Pulmonary artery endothelial cell (primary cell): ENCODE measurements around the gene GPR157. TPM values are rescaled to one million over a fixed set of nuclear protein-coding genes. Genes with fewer than 3 reads are reported as not detected.
"Not testable (repeated sequence)": the region's sequence is repeated elsewhere in the genome, so short reads cannot be mapped to it uniquely, and the experiment has no call there.

ENCODE experiments used
- DNase-seq: peaks from one replicate; pipeline ENCODE4 v3.0.0-alpha.2; 2011; ENCODE audit warnings: low read depth, low spot score
- total RNA-seq: library from RNA; depleted of rRNA; stranded (reverse); fragments of >200 nt; gene quantifications from 2 replicates; pipeline ENCODE4 v1.2.3, GENCODE V29; 2014

GPR157 gene
- total RNA-seq, 1 donor from 2014 or later = 3.0 TPM

DNA sequence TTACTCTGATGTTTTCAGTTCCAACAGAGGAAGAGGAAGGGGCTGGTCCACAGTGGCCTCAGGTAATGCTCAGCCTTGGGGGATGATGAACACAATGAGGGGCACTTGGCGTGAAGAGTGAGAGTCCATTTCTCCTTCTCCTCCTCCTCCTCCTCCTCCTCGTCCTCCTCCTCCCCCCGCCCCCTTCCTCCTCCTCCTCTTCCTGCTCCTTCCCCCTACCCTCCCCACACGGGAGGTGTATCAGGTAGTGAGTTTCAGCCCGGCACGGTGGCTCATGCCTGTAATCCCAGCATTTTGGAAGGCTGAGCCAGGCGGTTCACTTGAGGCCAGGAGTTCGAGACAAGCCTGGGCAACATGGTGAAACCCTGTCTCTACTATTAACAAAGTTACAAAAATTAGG is 17.3 kb upstream of the GPR157 start:
- DNase-seq = no peak

DNA sequence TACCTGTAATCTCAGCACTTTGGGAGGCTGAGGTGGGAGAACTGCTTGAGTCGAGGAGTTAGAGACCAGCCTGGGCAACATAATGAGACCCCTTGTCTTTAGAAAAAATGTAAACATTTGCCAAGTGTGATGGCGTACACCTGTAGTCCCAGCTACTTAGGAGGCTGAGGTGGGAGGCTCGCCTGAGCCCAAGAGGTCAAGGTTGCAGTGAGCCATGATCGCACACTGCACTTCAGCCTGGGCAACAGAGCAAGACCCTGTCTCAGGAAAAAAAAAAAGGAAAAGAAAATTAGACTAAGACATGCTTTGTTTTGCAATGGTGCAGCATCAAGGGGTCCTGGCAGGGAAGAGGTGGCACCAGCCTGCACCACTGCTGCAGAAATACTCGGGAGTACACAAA is 16.8 kb upstream of the GPR157 start:
- no peak for DNase-seq

DNA sequence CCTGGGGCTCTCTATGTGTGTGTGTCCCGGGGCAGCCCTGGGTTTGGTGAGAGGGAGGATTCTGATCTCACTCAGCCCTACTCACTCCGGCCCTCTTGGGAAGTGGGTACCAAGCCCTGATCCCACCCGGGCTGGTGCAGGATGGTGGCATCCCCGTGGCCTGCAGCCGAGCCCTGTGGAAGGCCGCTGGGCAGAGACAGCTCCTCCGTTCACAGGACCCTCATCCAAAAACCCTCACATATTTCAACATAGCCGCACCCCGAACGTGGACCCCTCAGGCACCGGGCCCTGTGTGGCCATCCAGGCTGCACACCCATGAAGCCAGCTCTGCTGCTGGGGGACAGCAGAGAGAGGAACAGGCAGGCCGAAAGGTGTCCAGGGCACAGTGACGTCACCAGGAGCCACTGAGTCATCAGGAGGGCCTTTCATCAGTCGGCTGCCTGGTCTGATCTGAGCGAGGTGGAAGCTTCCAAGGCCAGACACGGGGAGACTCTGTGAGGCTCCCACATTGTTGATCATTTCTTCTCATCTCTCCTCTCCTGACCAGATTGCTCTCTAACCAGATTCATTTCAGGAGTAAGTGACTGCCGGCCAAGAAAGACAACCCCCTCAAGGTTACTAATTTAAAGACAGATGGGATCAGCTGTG is 16.2 kb upstream of the GPR157 start:
- no peak for DNase-seq

DNA sequence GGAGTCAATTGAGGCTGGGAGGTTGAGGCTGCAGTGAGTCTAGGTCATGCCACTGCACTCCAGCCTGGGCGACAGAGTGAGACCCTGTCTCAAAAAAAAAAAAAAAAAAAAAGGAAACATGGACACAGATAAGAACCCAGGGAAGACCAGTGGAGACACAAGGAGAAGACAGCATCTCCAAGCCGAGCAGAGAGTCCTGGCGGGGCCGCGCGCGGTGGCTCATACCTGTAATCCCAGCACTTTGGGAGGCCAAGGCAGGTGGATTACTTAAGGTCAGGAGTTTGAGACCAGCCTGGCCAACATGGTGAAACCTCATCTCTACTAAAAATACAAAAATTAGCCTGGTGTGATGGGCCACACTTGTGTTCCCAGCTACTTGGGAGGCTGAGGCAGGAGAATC is 15.6 kb upstream of the GPR157 start:
- not testable (repeated sequence) for DNase-seq

DNA sequence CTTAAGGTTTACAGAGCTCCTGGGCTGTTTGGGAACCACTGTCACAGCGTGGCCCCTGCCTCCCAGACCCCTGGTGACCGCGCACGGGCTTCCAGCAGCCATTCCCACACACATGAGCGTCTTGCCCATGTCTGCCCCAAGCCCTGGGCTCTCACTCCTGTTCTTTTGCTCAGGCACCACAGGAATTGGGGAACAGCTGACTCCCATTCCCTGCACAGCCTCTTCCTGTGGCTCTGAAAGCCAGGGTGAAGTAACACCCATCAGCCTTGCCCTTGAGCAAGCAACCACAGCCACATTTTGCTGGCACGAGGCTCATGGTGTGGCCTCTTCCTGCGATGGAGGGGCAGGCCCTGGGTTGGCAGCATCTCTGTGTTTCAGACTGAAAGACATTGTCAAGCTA is 14.3 kb upstream of the GPR157 start:
- no peak for DNase-seq

DNA sequence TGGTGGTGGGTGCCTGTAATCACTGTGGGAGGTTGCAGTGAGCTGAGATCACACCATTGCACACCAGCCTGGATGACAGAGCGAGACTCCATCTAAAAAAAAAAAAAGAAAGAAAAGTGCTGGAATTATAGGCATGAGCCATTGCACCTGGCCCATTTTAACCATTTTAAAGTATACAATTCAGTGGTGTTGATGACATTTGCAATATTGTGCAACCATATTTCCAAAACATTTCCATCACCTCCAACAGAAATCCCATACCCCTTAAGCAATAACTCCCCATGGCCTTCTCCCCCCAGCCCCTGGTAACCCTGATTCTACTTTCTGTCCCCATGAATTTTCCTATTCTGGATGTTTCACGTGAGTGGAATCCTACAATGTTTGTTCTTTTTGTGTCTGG is 11.0 kb upstream of the GPR157 start:
- DNase-seq = no peak

DNA sequence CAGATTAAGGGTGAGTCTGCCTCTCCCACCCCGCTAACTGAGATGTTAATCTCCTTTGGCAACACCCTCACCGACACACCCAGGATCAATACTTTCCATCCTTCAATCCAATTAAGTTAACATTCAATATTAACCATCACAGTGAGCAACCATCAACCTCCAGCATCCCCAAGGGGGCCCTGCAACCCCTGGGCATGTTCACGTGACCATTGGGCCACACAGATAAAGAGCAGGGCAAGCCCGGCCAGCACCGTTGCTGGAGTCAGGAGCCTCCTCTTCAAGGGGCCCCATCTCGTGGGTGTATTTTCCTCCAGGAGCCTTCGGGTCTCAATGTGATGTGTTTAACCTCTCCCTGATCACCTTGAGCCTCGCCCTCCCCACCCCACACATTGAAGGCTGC is 8.0 kb upstream of the GPR157 start:
- DNase-seq = no peak

DNA sequence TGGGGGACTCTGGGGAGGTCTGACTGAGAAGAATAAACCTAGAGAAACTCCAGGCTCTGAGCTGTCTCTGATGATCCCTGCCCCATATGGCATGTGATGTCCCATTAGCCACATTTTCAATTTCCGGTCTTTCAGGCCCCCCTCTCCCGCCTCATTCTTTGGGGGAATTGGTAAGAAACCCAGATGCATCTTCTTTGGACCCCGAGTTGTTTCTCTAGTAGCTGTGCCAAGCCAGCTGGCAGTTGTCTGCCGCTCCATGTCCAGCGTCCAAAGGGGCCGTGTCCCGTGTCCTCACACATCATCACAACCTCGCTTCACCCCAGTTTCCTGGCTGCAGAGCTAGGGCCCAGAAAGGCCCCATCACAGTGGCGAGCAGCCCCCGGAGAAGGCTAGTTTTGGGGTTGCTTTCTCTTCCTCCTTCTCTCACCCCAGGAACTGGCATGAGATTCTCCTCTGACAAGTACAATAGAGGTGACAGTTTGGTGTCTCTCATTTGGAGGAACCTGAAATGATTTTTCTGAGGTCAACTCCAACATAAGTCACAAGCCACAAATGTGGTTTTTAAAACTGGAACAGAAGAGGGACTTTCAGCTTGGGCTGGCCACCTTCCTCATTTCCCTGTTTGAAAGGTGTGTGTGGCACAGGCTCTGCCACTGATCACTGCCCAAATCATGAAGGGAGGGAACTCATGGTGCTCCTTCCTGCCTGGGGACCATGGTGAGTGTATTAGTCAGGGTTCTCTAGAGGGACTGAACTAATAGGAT is 6.4 kb upstream of the GPR157 start:
- DNase-seq = no peak

DNA sequence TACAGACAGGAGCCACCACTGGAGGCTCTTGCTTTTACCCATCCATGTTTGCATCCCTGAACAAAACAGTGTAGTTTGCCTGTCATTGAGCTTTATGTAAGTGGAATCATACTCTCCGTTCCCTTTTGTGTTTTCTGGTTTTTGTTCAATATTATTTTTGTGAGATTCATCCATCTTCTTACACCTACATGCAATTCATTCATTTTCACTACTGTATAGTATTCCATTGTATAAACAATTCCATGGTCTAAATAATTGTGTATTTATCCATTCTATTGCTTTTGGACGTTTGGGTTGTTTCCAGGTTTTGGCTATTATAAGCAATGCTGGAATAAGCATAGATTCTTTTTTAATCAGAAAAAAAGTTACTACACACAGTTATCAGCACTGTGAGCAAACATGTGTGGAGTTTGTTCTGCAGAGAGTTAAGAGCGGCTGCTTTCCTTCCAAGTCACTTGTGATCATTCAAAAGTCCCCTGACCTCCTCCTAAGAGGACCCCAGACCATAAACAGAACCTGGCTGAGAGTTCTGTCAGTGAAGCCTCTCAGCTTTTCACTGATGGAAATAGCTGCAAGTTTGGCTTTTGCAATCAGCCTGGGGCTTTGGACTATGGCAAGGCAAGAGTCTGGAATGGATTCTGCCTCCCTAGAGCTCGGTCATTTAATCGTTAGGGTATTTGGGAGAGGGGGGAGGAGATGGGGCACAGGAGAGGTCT is 5.1 kb upstream of the GPR157 start:
- no peak for DNase-seq

DNA sequence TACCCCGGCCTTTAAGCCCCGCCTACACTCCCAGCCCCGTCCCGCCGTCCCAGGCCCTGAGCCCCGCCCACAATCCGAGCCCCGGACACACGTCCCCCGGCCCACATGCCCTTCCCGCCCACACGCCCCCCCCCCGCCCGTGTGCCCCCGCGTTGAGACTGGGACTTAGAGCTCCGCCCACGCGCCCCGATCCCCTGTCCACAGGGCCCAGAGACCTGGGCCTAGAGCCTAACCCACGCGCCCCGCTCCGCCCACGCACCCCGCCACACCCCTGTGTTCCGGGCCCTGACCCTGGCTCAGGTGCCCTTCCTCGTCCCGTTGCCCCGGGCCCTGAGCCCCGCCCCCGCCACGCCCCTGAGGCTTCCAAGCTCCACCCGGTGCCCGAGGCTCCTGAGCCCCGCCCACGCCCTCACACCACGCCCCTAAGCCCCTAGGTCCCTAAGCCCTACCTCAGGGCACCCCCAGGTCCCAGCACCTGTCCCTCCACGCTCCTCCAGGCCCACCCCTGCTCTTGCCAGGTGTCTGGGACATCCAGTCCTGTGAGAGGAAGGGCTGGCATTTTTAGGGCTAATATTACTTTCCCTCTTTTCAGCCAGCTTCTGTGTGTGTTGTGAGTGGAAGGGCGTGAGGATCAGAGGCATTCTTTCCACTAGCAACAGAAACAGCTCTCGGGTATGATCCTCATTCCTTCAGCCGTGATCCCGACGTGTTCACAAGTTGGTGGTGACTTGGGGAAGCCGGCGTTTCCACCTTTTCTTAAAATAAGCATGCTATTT is 552 bp upstream of the GPR157 start:
- no peak for DNase-seq

DNA sequence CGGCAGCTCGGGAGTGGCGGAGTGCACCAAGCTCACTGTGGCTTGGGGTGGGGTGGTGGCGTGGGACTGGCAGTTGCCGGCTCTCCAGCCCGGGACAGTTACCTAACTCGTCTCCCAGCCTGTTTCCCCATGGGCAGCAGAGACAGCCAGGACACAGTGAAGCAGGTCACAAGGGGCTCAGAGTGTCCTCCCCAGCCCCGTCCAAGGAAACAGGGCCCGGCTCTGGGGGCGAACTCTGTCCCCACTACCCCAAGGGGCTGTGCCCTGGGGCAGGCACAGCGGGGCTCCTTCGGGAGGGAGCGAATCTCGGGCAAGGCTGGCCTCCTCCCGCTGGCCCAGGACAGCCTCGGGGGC is 759 bp downstream of the GPR157 start:
- DNase-seq = no peak

DNA sequence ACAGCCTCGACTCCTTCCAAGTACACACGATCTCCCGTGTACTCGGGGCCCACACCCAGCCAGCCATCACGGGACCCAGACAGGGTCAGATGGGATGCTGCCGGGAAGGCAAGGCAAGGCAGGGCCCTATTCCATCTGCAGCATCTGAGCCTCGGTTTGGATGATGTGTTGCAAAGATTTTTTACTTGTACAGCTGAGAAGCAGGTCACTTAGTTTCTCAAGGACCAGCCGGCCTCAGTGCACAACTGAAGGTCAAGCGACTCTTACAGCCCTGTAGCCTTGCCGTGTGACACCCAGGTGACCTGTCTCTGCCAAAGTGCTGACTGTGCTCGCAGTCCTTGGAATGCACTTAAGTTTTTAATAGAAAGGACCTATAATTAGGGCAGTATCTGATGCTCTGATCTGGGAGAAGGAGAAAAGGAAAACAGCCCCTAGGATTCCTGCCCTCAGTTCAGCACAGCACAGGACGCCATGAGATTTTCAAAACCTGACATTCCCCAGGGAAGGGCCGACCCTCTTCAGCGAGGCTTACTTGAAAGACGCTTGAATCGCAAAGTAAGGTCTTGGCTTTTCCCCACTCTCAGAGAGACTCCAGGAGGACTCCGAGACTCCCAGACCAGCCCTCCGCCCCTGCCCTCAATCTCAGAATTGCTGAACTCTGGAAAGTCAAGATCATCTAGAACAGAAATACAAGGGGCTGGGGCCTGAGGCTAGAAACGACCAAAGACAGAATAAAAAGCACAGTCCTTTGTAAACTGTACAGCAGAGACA is 1.3 kb downstream of the GPR157 start:
- no peak for DNase-seq

DNA sequence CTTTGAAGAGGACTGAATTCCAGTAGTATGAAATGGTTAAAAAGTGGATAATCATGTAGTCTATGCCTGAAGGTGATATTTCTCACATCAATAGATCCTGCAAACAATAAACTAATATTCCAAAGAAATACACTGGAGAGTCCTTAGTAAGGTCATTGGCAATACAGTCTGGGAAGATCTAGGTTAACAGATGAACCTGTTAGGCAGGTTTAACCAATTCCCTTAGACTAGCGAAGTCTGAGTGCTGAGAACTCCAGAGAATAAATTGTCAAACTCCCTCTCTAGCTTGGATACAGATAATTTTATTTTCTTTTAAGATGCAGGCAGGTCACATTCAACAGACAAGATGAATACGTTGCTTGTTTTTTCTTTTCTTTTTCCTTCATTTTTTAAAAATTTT is 2.4 kb downstream of the GPR157 start:
- DNase-seq = no peak

DNA sequence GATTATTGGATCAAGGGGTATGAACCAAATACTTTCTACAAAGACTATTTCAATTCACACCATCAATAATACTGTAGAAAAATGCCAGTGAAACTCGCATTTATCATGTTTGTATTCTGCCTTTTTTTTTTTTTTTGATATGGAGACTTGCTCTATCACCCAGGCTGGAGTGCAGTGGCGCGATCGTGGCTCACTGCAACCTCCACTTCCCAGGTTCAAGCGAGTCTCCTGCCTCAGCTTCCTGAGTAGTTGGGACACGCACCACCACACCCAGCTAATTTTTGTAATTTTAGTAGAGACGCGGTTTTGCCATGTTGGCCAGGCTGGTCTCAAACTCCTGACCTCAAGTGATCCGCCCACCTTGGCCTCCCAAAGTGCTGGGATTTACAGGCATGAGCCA is 3.1 kb downstream of the GPR157 start:
- DNase-seq = not testable (repeated sequence)

DNA sequence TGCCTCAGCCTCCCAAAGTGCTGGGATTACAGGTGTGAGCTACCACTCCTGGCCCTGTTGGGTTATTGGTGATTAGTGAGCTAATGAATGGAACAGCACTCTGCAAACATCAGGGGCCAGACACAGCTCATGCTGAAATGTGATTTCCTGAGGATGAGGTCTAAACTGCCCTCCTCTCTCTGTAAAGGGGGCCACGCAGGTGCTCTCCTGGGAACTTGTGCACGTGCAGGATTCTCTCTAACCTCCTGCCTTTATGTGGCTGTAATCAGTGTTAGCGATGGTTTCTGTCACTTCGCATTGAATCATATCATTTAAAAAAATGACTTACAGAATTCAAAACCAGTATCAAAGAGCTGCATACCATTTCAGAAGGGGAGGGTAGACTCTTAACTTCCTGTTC is 3.6 kb downstream of the GPR157 start:
- DNase-seq = no peak

DNA sequence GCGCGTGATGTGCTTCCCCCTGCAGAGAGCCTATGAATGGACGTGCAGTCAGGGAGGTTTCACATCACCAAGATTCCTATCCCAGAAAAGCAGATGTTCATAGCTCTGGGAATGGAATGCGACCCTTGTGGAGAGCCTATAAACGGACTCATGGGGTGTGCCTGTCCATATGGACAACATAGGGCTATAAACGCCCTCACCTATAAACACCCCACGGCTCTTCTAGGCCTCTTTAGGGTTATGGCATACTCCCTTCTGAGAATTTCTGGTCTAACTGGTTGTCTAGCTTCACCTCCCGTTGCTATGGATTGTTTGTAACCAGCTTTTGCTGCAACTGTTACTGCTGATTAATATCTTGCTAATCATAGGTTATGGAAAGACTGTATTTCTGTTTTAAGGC is 4.5 kb downstream of the GPR157 start:
- not testable (repeated sequence) for DNase-seq

DNA sequence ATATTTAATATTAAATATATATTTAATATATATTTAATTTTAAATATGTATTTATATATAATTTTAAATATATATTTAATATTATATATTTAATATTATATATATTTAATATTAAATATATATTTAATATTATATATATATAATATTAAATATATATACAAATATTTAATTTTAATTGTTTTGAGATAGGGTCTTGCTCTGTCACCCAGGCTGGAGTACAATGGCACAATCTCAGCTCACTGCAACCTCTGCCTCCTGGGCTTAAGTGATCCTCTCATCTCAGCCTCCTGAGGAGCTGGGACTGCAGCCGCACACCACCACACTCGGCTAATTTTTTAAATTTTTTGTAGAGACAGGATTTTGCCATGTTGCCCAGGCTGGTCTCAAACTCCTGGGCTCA is 5.2 kb downstream of the GPR157 start:
- not testable (repeated sequence) for DNase-seq

DNA sequence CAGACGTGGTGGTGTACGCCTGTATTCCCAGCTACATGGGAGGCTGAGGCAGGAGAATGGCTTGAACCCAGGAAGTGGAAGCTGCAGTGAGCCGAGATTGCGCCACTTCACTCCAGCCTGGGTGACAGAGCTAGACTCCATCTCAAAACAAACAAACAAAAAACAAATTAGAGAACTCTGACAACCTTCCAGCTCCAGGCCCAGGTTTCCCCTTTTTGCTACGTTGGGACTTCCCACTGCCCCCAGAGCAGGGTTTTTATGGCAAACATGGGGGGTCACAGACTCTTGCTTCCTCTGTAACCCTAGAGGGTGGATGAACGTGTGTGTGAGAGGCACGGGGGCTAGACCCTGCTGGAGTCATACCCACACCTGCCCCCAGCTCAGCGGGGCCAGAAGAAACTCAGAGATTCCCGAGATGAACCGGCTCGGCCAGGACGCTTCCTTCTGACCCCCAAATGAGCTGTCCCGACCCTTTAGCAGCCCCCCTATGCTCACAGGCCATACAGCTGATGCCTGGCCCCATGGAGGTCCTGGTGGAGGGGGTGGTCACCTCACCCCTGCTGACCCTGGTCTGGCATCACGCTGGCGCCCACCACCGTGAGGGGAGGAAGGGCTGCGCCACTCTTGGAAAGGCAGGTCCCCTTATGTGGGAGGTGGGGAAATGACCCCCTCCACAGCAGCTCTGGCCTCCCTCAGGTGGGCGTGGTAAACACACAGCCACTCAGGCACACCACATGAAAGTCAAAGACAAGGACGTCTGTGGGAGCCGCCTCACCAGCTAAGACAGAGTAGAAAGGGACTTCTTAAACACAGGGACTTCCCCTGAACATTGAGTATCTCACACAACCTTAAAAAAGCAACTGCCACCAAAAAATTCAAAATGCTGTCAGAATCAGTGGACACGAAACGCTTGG is 7.1 kb downstream of the GPR157 start:
- DNase-seq = no peak

DNA sequence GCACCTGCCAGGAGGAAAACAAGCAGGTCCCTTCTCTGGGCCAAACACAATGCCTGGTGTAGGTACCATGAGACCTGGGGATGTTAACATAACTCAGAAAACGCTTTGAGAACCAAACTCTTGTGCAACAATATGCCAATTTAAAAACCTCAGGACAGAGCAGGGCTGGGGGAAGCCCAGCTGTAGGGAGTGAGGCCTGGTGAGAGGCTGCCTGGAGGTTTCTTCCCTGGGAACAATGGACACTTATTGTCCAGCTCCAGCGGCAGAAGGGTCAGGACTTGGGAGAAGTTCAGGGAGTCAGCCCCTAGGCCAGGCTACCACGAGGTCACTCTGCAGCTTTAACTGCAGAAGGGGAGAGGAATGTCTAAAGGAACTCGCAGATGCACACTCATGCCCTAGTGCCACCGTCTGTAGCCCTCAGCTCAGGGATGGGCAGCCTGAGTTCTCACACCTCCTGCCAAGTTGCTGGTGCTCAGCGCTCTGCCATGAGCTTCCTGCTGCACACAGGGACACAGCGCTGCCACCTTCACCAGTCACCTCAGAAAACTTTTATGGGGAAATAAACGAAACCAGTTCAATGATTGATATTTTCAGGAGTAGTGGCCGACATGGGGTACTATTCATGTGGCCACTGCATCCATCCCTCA is 8.5 kb downstream of the GPR157 start:
- no peak for DNase-seq

DNA sequence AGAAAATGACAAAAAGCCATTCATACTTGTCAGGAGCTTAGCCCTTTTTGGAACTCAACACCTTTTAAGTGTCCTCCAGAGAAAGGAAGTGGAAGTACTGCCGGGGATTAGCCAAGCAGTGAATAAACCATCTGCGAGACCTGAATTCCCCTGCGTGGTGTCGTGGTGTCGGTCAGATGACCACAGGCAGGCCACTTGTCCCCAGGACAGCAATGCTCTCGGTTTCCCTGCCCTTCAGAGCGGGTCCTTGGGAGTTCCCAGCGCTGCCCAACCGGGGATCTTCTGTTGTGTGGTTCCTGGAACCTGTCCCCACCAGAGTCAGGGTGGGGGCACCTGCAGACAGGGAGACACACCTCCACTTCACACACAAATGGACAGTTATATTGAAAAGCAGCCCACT is 9.2 kb downstream of the GPR157 start:
- DNase-seq = no peak
